GM12878 (cell line): Measurements from ENCODE around the gene CSF3. TPM values are rescaled to one million over a fixed set of nuclear protein-coding genes. Genes with fewer than 3 reads are reported as not detected.

Experiments
- ATAC-seq: fragments of 200-7000 bp; cut with Tn5 transposase; 3 replicates; pipeline ENCODE4 v1.9.1; 2020; ENCODE audit warnings: mild to moderate bottlenecking, moderate library complexity
- BruUV-seq: library from RNA; stranded (reverse); fragments of 400-500 nt; replicated peaks from 2 replicates; lab custom pipeline; 2021; lab: Mats Ljungman, UMichigan
- CTCF ChIA-PET: fragments of 300-600 bp; sonication (Branson Sonifier 250); formaldehyde crosslinking; extraction: SDS; loops from one replicate; lab custom pipeline; 2021; ENCODE audit warnings: inconsistent platforms; lab: Yijun Ruan, JAX
- POLR2A ChIA-PET: fragments of 350-600 bp; formaldehyde crosslinking; extraction: SDS; loops from one replicate; lab custom pipeline; 2021; ENCODE audit warnings: inconsistent platforms; lab: Charles Lee
- RAD21 ChIA-PET: fragments of 300-600 bp; sonication (Branson Sonifier 250); formaldehyde crosslinking; loops from one replicate; lab custom pipeline; 2023; ENCODE audit warnings: antibody characterized with exemption; ENCODE audit not compliant: unreplicated experiment; lab: Charles Lee
- SMC1A ChIA-PET: fragments of 300-600 bp; sonication (Branson Sonifier 250); formaldehyde crosslinking; loops from one replicate; lab custom pipeline; 2023; ENCODE audit not compliant: unreplicated experiment, uncharacterized antibody; lab: Charles Lee
- DNase-seq: peaks from one replicate; pipeline ENCODE4 v3.0.0-alpha.2; 2011; ENCODE audit warnings: low read depth, low spot score
- FAIRE-seq: peaks from 3 replicates; lab custom pipeline; 2011; peaks lifted over from hg19 to GRCh38; lab: Jason Lieb, UNC
- H2AFZ ChIP-seq: 2 replicates; pipeline ENCODE4 v1.6.0; 2011; ENCODE audit warnings: low read depth, low read length, control low read depth; ENCODE audit not compliant: control insufficient read depth
- H3K27ac ChIP-seq: 2 replicates; pipeline ENCODE4 v1.5.1; 2011; ENCODE audit warnings: control low read depth; ENCODE audit not compliant: control insufficient read depth, insufficient read depth
- H3K27me3 ChIP-seq, 2 experiments: replicated peaks in 1 of 2; 2 replicates each; pipeline versions ENCODE4 v1.6.0 to v1.6.1; 2011; ENCODE audit warnings: low read length in 1 of 2; ENCODE audit not compliant: control insufficient read depth in 2 of 2, insufficient read depth in 2 of 2
- H3K36me3 ChIP-seq, 2 experiments: 2 replicates each; pipeline ENCODE4 v1.5.1; 2011; ENCODE audit warnings: low read length in 1 of 2; ENCODE audit not compliant: control insufficient read depth in 2 of 2, insufficient read depth in 2 of 2
- H3K4me1 ChIP-seq: 2 replicates; pipeline ENCODE4 v1.6.1; 2011; ENCODE audit warnings: mild to moderate bottlenecking, low read length, moderate library complexity, mixed read lengths; ENCODE audit not compliant: control insufficient read depth, insufficient read depth
- H3K4me2 ChIP-seq: 2 replicates; pipeline ENCODE4 v1.6.0; 2011; ENCODE audit warnings: control low read depth; ENCODE audit not compliant: control insufficient read depth, insufficient read depth
- H3K4me3 ChIP-seq: fragments of 200-600 bp; sonication (generic); 2 replicates; pipeline ENCODE4 v1.5.1; 2016
- H3K79me2 ChIP-seq: 2 replicates; pipeline ENCODE4 v1.6.0; 2011; ENCODE audit warnings: low read length; ENCODE audit not compliant: control insufficient read depth, insufficient read depth
- H3K9ac ChIP-seq: 2 replicates; pipeline ENCODE4 v1.8.0; 2011; ENCODE audit warnings: low read length, control low read depth, mixed read lengths; ENCODE audit not compliant: control insufficient read depth, insufficient read depth
- H3K9me3 ChIP-seq: replicated peaks from 3 replicates; pipeline ENCODE4 v1.5.1; 2011; ENCODE audit warnings: mild to moderate bottlenecking, low read length; ENCODE audit not compliant: control insufficient read depth, insufficient read depth
- H4K20me1 ChIP-seq: 2 replicates; pipeline ENCODE4 v1.6.0; 2011; ENCODE audit not compliant: control insufficient read depth, insufficient read depth
- CEBPB ChIP-seq, 2 experiments: fragments of 150-350 bp in 1 of 2; IDR thresholded peaks; 2 replicates each; pipeline ENCODE4 v1.6.1; 2012 to 2014; ENCODE audit warnings: low read depth in 2 of 2, low read length in 2 of 2, borderline replicate concordance in 1 of 2, inconsistent platforms in 1 of 2
- CTCF ChIP-seq, 3 experiments: IDR thresholded peaks in 2 of 3; conservative IDR thresholded peaks in 1 of 3; 2 replicates each; pipeline ENCODE4 v1.5.1; 2011; ENCODE audit warnings: low read depth in 3 of 3, low read length in 3 of 3, mild to moderate bottlenecking in 3 of 3, control low read depth in 2 of 3, moderate library complexity in 2 of 3, inconsistent platforms in 1 of 3, mixed read lengths in 1 of 3; ENCODE audit not compliant: control insufficient read depth in 2 of 3, insufficient read depth in 1 of 3; ENCODE audit errors: extremely low read depth in 1 of 3
- HDAC6 ChIP-seq: fragments of 200-600 bp; sonication (generic); IDR thresholded peaks from one replicate; pipeline ENCODE4 v1.8.0; 2017; ENCODE audit warnings: antibody characterized with exemption; ENCODE audit not compliant: unreplicated experiment
- MTA2 ChIP-seq: fragments of 450-650 bp; IDR thresholded peaks from 2 replicates; pipeline ENCODE4 v1.6.1; 2016; ENCODE audit warnings: low read depth, mild to moderate bottlenecking, moderate library complexity
- MYC ChIP-seq: IDR thresholded peaks from 2 replicates; pipeline ENCODE4 v1.6.1; 2011; ENCODE audit warnings: mild to moderate bottlenecking, low read length, moderate library complexity, inconsistent platforms; ENCODE audit not compliant: insufficient read depth, insufficient replicate concordance, insufficient read length, severe bottlenecking
- NRF1 ChIP-seq: conservative IDR thresholded peaks from 2 replicates; pipeline ENCODE4 v1.6.1; 2011; ENCODE audit warnings: mild to moderate bottlenecking, low read depth, low read length, improper control_type of control experiment
- RAD51 ChIP-seq: fragments of 450-650 bp; IDR thresholded peaks from 2 replicates; pipeline ENCODE4 v1.6.1; 2016; ENCODE audit warnings: moderate library complexity, mild to moderate bottlenecking, inconsistent platforms
- RB1 ChIP-seq: fragments of 450-650 bp; formaldehyde crosslinking; IDR thresholded peaks from 2 replicates; pipeline ENCODE4 v1.6.1; 2017; ENCODE audit warnings: mild to moderate bottlenecking, borderline replicate concordance
- SMARCA5 ChIP-seq: fragments of 450-650 bp; IDR thresholded peaks from 2 replicates; pipeline ENCODE4 v1.6.1; 2017; ENCODE audit warnings: mild to moderate bottlenecking
- TCF12 ChIP-seq: IDR thresholded peaks from 2 replicates; pipeline ENCODE4 v1.6.1; 2011; ENCODE audit warnings: low read depth, mild to moderate bottlenecking, low read length
- WGBS: methylation state at CpG from one replicate; pipeline ENCODE4 v1.1.6; 2016; ENCODE audit warnings: low lambda C conversion rate; ENCODE audit not compliant: insufficient replicate concordance, insufficient coverage; ENCODE audit errors: missing lambda C conversion rate; 5-methylcytosine and 5-hydroxymethylcytosine counted together
- in situ Hi-C: fragments of 300-500 bp; cut with MboI; formaldehyde crosslinking; loops from 9 replicates; pipeline ENCODE4 v1.14.3; 2018; ENCODE audit warnings: mixed read lengths
- intact Hi-C: fragments of 100-400 bp; cut with micrococcal nuclease; formaldehyde crosslinking; loops from one replicate; pipeline ENCODE4 v1.14.2; 2022; ENCODE audit not compliant: unreplicated experiment
- polyA plus RNA-seq, 11 experiments: library from polyadenylated mRNA; depleted of rRNA in 4 of 11; unstranded in 6 of 11; stranded (reverse) in 5 of 11; fragments of >200 nt; fragmentation: Nextera tagmentation in 4 of 11; fragmentation: Illumina TruSeq in 1 of 11; extraction: Ambion mirVana in 4 of 11; extraction: Trizol in 1 of 11; gene quantifications; 1 replicate in 1 of 11; 2 replicates in 10 of 11; pipeline versions ENCODE4 v1.2.1 to v1.2.3, GENCODE V29; 2011 to 2016; ENCODE audit warnings: inconsistent platforms in 2 of 11, missing spikeins in 2 of 11, low read depth in 1 of 11
- total RNA-seq, 4 experiments: library from RNA; depleted of rRNA in 3 of 4; stranded (reverse); fragments of >200 nt in 3 of 4; fragmentation: Illumina TruSeq in 1 of 4; extraction: Trizol in 1 of 4; gene quantifications; 2 replicates each; pipeline versions ENCODE4 v1.2.1 to v1.2.3, GENCODE V29; 2013 to 2021

CSF3 gene
- total and polyA plus RNA-seq, 10 of the 15 experiments (the other 5 are each of a cell fraction or from before 2014, with no cell fraction given): 0.09 to 0.28 (median 0.12) TPM; not detected in 5

- WGBS: 26% methylated on average over 9 of the region's 10 CpGs
- H3K4me2 ChIP-seq: no peak overlapping the region
- SMC1A ChIA-PET: interaction anchor here (0.8 to 4.4 kb wide), 7 partner anchors 9 to 442 kb away, joined by 3 to 22 read pairs (median 4); partner anchors contain the start of gene MED24
These were observed 49.9 kb downstream of the CSF3 start for GRCh38 chr17:40064971-40065768.

More at GRCh38 chr17:40064971-40065768, 49.9 kb downstream of the CSF3 start:
- no TSS peak for BruUV-seq
- Histone ChIP-seq H3K4me3 (no peak overlapping the region), H3K27ac (no peak overlapping the region), H3K27me3 (peaks cover 10 to 11% of the 10 kb centered on the region in 2 experiments; a peak in 3 of 4 replicates), H3K79me2 (no peaks in the 10 kb centered on the region), H4K20me1 (no peaks in the 10 kb centered on the region), H2AFZ (no peak overlapping the region), H3K9me3 (no peaks in the 10 kb centered on the region), H3K4me1 (peaks cover 26% of the 10 kb centered on the region), H3K36me3 (no peaks in the 10 kb centered on the region), H3K9ac (no peak overlapping the region)
- ATAC-seq (no peak), DNase-seq (no peak), FAIRE-seq (no peak)
- ChIA-PET CTCF (interaction anchor here (0.6 to 15.2 kb wide), 9 partner anchors 10 to 47 kb away, joined by 3 to 142 read pairs (median 10); partner anchors contain the start of gene MED24), RAD21 (interaction anchor here (0.6 to 5.1 kb wide), 9 partner anchors 10 to 199 kb away, joined by 3 to 42 read pairs (median 3); partner anchors contain the start of gene MED24), POLR2A (interaction anchor here (0.5 to 3.4 kb wide), 3 partner anchors 10 to 180 kb away, joined by 4 to 14 read pairs (median 8); partner anchors contain the start of gene MED24)
- intact Hi-C loops (loop anchor here (10.0 kb wide), 1 partner anchor 100 kb away; no protein-coding TSS in a partner anchor), in situ Hi-C loops (no loop called here)
- no peak for TF ChIP-seq RAD51
- no peak for TF ChIP-seq SMARCA5
- no peak for TF ChIP-seq RB1
- no peak for TF ChIP-seq HDAC6
- TF ChIP-seq CTCF (IDR thresholded peaks at IDR 0.05 in 2 of 3, conservative IDR thresholded peaks at IDR 0.05 in 1 of 3; ENCODE audit: control insufficient read depth in 2 of 3, extremely low read depth in 1 of 3, insufficient read depth in 1 of 3, low read depth in 3 of 3, low read length in 3 of 3): no peak
- no peak for TF ChIP-seq TCF12
- TF ChIP-seq CEBPB (IDR thresholded peaks at IDR 0.05; ENCODE audit: borderline replicate concordance in 1 of 2, low read depth in 2 of 2, low read length in 2 of 2): no peak
- no peak for TF ChIP-seq MYC
- no peak for TF ChIP-seq NRF1
- no peak for TF ChIP-seq MTA2
